Mucosa of descending colon (tissue), 3 donors: Measurements from ENCODE around the gene PAEP. TPM values are rescaled to one million over a fixed set of nuclear protein-coding genes. Genes with fewer than 3 reads are reported as not detected.

Experiments used
- ATAC-seq: fragments of 200-7000 bp; cut with Tn5 transposase; one replicate; pipeline ENCODE4 v1.9.1; 2020; ENCODE audit warnings: mild to moderate bottlenecking, moderate library complexity
- DNase-seq, 3 donors: peaks; one replicate each; pipeline ENCODE4 v3.0.0-alpha.2; 2020
- H3K36me3 ChIP-seq: fragments of 200-600 bp; one replicate; pipeline ENCODE4 v1.8.0; 2021; ENCODE audit warnings: low read depth, mild to moderate bottlenecking
- H3K4me1 ChIP-seq: fragments of 200-600 bp; one replicate; pipeline ENCODE4 v1.8.0; 2021; ENCODE audit warnings: low read depth, mild to moderate bottlenecking
- H3K4me3 ChIP-seq: fragments of 200-600 bp; one replicate; pipeline ENCODE4 v1.8.0; 2021; ENCODE audit warnings: mild to moderate bottlenecking
- H3K9me3 ChIP-seq: fragments of 200-600 bp; one replicate; pipeline ENCODE4 v1.8.0; 2021; ENCODE audit warnings: mild to moderate bottlenecking
- CTCF ChIP-seq: fragments of 200-600 bp; IDR thresholded peaks from one replicate; pipeline ENCODE4 v1.8.0; 2022; ENCODE audit warnings: antibody characterized with exemption, mild to moderate bottlenecking
- intact Hi-C, 2 donors: fragments of 100-400 bp; cut with DNase I in 1 of 2; cut with micrococcal nuclease in 1 of 2; formaldehyde crosslinking; loops; one replicate each; pipeline versions ENCODE4 v1.11.0 to v1.11.1; 2022; cut with DNase I, micrococcal nuclease
- total RNA-seq, 3 donors: library from RNA; stranded (reverse); fragmentation: NEBNext Ultra II Directional in 2 of 3; extraction: Animal tissue kit (Norgen Biotek cat#: 25700) in 2 of 3; gene quantifications; one replicate each; pipeline versions ENCODE4 v1.2.1 to v1.2.4, GENCODE V29; 2021 to 2023
- donor health status: DM: no; HTN: no; CAD: no; lungs with moderate emphysema.
- donor health status: DM: no; HTN: no; CAD: no.
- donor health status: DM: no; HTN: yes; CAD: no.

PAEP gene
- total RNA-seq, 3 donors from 2014 or later, result not detected

- H3K36me3 ChIP-seq, result no peaks in the 10 kb centered on the region
- no peak overlapping the region for H3K4me3 ChIP-seq
- intact Hi-C loops, result no loop called here
- DNase-seq (no peak), ATAC-seq (no peak)
- H3K4me1 ChIP-seq, result no peaks in the 10 kb centered on the region
- no peaks in the 10 kb centered on the region for H3K9me3 ChIP-seq
- TF ChIP-seq CTCF, result no peak
Observed at GRCh38 chr9:135579356-135579755, 17.8 kb downstream of the PAEP start.

GRCh38 chr9:135579889-135580660 lies 18.5 kb downstream of the PAEP start:
- Histone ChIP-seq H3K9me3 (no peaks in the 10 kb centered on the region), H3K4me3 (no peak overlapping the region), H3K36me3 (no peaks in the 10 kb centered on the region), H3K4me1 (no peaks in the 10 kb centered on the region)
- no peak for TF ChIP-seq CTCF
- DNase-seq, result no peak
- intact Hi-C loops, result no loop called here
- no peak for ATAC-seq

- no peaks in the 10 kb centered on the region for H3K4me1 ChIP-seq
- no peaks in the 10 kb centered on the region for H3K36me3 ChIP-seq
- DNase-seq (no peak), ATAC-seq (no peak)
- intact Hi-C loops, result no loop called here
- TF ChIP-seq CTCF, result no peak
- no peaks in the 10 kb centered on the region for H3K9me3 ChIP-seq
- no peak overlapping the region for H3K4me3 ChIP-seq
Observed at GRCh38 chr9:135580664-135581380, 19.3 kb downstream of the PAEP start.

- intact Hi-C loops, result no loop called here
- ATAC-seq (no peak), DNase-seq (no peak)
- Histone ChIP-seq H3K9me3 (no peaks in the 10 kb centered on the region), H3K4me3 (no peak overlapping the region), H3K36me3 (no peaks in the 10 kb centered on the region), H3K4me1 (no peaks in the 10 kb centered on the region)
- no peak for TF ChIP-seq CTCF
Observed at GRCh38 chr9:135581636-135582426, 20.3 kb downstream of the PAEP start.

- ATAC-seq (no peak), DNase-seq (no peak)
- intact Hi-C loops, result no loop called here
- H3K4me3 ChIP-seq, result no peak overlapping the region
- H3K4me1 ChIP-seq, result no peaks in the 10 kb centered on the region
- no peaks in the 10 kb centered on the region for H3K9me3 ChIP-seq
- H3K36me3 ChIP-seq, result no peaks in the 10 kb centered on the region
- no peak for TF ChIP-seq CTCF
Observed at GRCh38 chr9:135582541-135582940, 21.0 kb downstream of the PAEP start.
